KG1 (cell line): Measurements from ENCODE around the gene LASP1.
"Not testable (repeated sequence)": the region's sequence is repeated elsewhere in the genome, so short reads cannot be mapped to it uniquely, and the experiment has no call there.

Experiments
- DNase-seq: peaks from one replicate; lab custom pipeline; 2025; lab: John Stamatoyannopoulos, UW

The LASP1 gene

DNA sequence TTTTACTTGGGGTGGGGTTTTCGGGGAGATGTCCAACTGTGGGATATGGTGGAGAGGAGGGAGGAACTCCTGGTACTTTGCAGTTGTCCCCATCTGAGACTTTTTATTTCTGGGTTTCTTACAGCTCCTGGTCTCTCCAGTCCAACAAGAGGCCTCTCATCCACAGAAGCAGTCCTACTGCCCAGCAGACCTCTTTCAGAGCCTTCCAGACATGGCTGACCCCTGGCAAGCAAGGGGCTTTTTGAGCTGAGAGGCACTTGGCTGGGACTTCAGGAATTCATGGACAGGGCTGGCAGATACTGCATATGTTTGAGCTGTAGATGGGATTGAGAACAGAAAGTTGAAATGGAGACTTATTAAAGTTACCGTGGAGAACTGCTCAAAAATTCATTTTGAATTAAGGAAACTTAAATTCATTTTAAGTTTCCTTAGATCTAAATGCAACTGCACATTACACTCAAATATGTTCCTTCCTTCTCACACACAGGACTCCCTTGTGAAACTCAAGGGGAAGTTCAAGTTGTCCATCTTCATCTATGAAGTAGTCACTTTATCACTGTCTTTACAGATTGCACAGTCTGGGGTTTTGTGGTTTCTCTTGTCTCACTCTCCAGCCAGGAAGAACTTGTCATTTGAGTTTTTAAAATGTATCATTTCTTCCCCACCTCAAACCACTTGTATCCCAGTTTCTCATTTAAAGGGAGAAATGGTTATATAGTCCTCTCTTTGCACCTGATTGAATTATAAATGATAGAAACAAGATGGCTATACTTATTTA is 56.6 kb downstream of the LASP1 start:
- peak; percentile 22 for DNase-seq

GRCh38 chr17:38930782-38931181 is 60.9 kb downstream of the LASP1 start:
- DNase-seq = not testable (repeated sequence)

- not testable (repeated sequence) for DNase-seq
Measured at GRCh38 chr17:38933962-38934361, 64.1 kb downstream of the LASP1 start.

GRCh38 chr17:38939987-38940386 is 70.1 kb downstream of the LASP1 start:
- DNase-seq = no peak

GRCh38 chr17:38940404-38940803 is 70.5 kb downstream of the LASP1 start:
- DNase-seq = no peak

DNA sequence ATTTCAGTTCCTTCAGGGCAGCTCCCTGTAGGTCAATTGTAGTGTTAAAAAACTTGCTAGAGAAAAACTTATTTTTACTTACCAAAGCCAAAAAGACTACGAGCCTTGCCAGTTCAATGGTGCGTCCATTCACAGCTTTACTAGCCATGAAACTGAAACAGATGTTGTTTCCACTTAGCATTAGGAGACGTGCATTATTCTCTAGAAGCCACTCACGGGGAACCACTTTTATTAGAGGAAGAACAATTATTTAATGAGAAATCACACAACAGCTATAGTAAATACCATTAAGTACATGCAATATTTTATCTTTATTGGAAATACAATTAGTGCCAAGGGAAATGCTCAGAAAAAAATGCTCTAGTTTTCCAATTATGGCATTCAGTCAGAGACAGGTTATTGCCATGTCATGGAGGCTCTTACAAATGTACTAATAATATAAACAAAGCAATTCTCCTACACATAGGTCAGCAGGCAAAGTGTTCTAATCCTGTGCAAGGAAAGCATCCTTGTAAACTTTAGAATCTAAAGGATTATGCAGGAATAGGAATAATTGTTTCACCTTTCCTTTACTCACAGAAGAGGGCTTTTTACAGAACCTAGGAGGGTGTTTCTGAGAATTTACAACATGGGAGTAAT is 73.0 kb downstream of the LASP1 start:
- no peak for DNase-seq

DNA sequence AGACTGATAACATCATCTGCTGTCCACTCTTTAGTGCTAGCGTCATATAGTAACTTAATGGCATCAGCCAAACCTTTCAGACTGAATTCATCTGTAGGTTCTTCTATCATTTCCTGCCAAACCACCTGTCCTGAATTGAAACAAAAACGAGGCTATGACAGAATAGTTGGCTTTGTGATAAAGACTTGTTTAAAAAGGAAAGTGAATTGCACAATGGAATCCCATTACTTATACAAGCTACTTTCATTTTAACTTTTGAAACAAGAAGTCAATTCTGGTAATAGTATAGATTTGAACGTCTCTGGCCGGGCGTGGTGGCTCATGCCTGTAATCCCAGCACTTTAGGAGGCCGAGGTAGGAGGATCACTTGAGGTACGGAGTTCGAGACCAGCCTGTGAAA is 73.7 kb downstream of the LASP1 start:
- no peak for DNase-seq

DNA sequence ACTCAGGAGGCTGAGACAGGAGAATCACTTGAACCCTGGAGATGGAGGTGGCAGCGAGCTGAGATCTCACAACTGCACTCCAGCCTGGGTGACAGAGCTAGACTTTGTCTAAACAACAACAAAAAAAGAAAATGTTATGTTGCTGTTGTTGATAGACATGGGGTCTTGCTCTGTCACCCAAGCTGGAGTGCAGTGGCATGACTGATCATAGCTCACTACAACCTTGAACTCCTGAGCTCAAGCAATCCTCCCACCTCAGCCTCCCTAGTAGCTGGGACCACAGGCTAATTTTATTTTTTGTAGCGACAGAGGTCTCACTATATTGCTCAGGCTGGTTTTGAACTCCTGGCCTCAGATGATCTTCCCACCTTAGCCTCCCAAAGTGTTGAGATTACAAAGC is 77.3 kb downstream of the LASP1 start:
- DNase-seq = no peak

- DNase-seq = not testable (repeated sequence)
Measured at GRCh38 chr17:38953800-38954199, 83.9 kb downstream of the LASP1 start.

DNA sequence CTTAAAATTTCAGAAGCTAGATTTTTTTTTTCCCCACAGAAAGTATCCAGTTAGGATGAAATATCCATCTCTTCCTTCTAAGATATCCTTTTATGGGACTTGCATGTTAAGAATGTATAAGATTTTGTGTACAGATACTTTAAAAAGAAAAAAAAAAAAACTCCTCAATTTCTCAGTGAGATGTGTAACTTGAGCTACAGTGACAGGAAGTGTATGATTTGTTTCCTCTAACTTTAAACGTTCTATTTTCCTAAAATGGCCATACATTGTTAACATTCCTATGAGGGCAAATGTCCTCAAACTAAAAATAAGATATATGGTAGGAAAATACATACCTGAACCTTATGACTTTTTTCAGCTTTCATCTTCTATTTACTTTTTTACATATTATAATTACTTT is 88.5 kb downstream of the LASP1 start:
- no peak for DNase-seq

GRCh38 chr17:38958756-38959155 is 88.9 kb downstream of the LASP1 start:
- DNase-seq = no peak

GRCh38 chr17:38959508-38959907 is 89.7 kb downstream of the LASP1 start:
- no peak for DNase-seq

DNA sequence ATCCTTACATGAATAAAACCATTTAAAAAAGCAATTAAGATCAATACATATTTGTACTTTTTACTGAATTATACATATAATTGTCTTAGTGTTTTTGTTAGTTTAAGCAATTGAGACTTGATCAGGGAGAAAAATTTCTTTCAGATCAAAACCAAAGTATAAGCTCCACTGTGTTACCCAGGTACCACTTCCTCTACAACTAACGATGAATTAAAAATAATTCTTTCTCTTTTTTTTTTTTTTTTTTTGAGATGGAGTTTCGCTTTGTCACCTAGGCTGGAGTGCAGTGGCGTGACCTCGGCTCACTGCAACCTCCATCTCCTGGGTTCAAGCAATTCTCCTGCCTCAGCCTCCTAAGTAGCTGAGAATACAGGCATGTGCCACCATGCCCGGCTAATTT is 90.5 kb downstream of the LASP1 start:
- no peak for DNase-seq

GRCh38 chr17:38961413-38961812 is 91.6 kb downstream of the LASP1 start:
- DNase-seq = no peak

- no peak for DNase-seq
Measured at GRCh38 chr17:38967290-38967738, 97.5 kb downstream of the LASP1 start, which contains the start of gene FBXO47. Gene FBXO47 (minus strand): TSS chr17:38967403. CDS start chr17:38963025, 4,378 bp downstream.

DNA sequence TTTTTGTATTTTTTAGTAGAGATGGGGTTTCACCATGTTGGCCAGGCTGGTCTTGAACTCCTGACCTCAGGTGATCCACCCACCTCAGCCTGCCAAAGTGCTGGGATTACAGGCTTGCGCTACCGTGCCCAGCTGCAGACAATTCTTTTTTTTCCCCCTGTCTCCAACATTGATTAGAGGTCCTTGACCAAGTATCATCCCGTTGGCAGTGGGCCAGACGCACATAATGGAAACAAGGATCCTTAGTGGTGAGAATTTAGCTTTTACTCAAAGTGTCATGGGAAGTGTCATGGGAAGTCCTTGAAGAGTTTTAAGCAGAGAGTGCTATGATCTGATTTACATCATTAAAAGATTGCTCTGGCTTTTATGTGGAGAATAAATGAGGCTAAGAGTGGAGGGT is 99.4 kb downstream of the LASP1 start:
- DNase-seq = no peak

DNA sequence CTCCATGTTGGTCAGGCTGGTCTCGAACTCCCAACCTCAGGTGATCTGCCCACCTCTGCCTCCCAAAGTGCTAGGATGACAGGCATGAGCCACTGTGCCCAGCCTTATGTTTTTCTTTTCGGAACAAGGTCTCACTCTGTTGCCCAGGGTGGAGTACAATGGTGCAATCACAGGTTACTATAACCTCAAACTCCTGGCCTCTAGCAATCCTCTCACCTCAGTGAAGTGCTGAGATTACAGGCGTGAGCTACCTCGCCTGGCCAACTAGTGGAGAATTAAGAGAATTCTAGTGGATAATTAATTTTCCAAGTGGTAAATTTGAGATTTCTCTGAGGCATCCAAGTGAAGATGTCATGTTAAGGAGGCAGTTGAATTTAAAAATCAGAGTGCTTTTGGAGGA is 100.3 kb downstream of the LASP1 start:
- no peak for DNase-seq

DNA sequence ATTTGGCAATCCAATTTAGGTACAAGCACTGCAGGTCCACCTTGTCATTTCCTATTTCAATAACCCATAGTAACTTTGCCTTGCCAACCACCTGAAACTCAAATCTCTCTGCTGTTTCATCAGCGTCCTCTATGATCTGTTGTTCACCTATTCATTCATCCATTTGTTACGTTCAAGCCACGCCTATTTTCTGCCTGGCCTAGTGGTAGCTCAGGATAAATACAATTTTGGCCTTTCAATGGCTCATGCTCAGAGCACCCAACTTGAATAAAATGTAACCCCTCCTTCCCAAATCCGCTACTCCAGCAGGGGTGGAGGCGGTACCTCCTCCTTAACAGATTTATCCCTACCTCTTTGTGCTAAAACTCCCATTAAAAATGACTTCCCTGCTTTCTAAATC is 100.9 kb downstream of the LASP1 start:
- no peak for DNase-seq
